Lower leg skin (tissue), 4 donors: ENCODE measurements around the gene ABTB2. TPM values are rescaled to one million over a fixed set of nuclear protein-coding genes. Genes with fewer than 3 reads are reported as not detected.

Source experiments
- DNase-seq, 2 donors: peaks; one replicate each; pipeline ENCODE4 v3.0.0-alpha.2; 2019; ENCODE audit warnings: low spot score in 2 of 2
- H3K4me3 ChIP-seq: fragments of 200-600 bp; sonication (generic); 2 replicates; pipeline ENCODE4 v1.5.1; 2017; ENCODE audit warnings: mild to moderate bottlenecking, low read depth; ENCODE audit not compliant: poor library complexity, severe bottlenecking
- CTCF ChIP-seq, 3 donors: fragments of 450-650 bp; IDR thresholded peaks; one replicate each; pipeline ENCODE4 v1.5.1; 2016; ENCODE audit warnings: antibody characterized with exemption in 3 of 3, mild to moderate bottlenecking in 3 of 3, moderate library complexity in 2 of 3
- POLR2A ChIP-seq, 2 donors: fragments of 450-650 bp; IDR thresholded peaks; one replicate each; pipeline ENCODE4 v1.6.1; 2016 to 2017; ENCODE audit warnings: antibody characterized with exemption in 2 of 2, mild to moderate bottlenecking in 1 of 2, moderate library complexity in 1 of 2
- WGBS, 2 donors: methylation state at CpG; one replicate each; pipeline ENCODE4 v1.1.5; 2018; 5-methylcytosine and 5-hydroxymethylcytosine counted together
- intact Hi-C: fragments of 100-400 bp; cut with DNase I; formaldehyde crosslinking; loops from one replicate; pipeline ENCODE4 v1.15.0; 2023; ENCODE audit warnings: low total_unique reads
- total RNA-seq, 4 donors: library from RNA; depleted of rRNA; stranded (reverse); fragments of >200 nt; gene quantifications; one replicate each; pipeline ENCODE4 v1.1.0, GENCODE V29; 2016

Gene ABTB2
- total RNA-seq, 4 donors from 2014 or later, result 6.1 to 24.2 (median 11.1) TPM

GRCh38 chr11:34209809-34210208 lies 148.0 kb downstream of the ABTB2 start:
- DNase-seq, result no peak
- TF ChIP-seq POLR2A (IDR thresholded peaks at IDR 0.05), result no peak
- no peak for TF ChIP-seq CTCF (IDR thresholded peaks at IDR 0.05)
- H3K4me3 ChIP-seq, result no peak overlapping the region
- intact Hi-C loops, result no loop called here
- 50 to 56% methylated on average over 4 to 5 of the region's 5 CpGs for WGBS, 2 donors

- WGBS, 2 donors, result 81 to 87% methylated on average over 11 of the region's 11 CpGs
- TF ChIP-seq POLR2A (IDR thresholded peaks at IDR 0.05) (no peak), CTCF (IDR thresholded peaks at IDR 0.05) (no peak)
- H3K4me3 ChIP-seq, result no peak overlapping the region
- intact Hi-C loops, result no loop called here
- DNase-seq, result no peak
Measured at GRCh38 chr11:34208266-34209135, 149.3 kb downstream of the ABTB2 start.

- H3K4me3 ChIP-seq, result no peak overlapping the region
- TF ChIP-seq CTCF (IDR thresholded peaks at IDR 0.05) (no peak), POLR2A (IDR thresholded peaks at IDR 0.05) (no peak)
- no peak for DNase-seq
- intact Hi-C loops, result no loop called here
- 85% methylated on average over 5 of the region's 5 CpGs for WGBS, 2 donors
Measured at GRCh38 chr11:34207487-34208180, 150.2 kb downstream of the ABTB2 start.

GRCh38 chr11:34206407-34207300 lies 151.2 kb downstream of the ABTB2 start:
- intact Hi-C loops, result no loop called here
- TF ChIP-seq POLR2A (IDR thresholded peaks at IDR 0.05) (no peak), CTCF (IDR thresholded peaks at IDR 0.05) (no peak)
- 70 to 78% methylated on average over 6 of the region's 6 CpGs for WGBS, 2 donors
- H3K4me3 ChIP-seq, result no peak overlapping the region
- no peak for DNase-seq

GRCh38 chr11:34205326-34206035 lies 152.3 kb downstream of the ABTB2 start:
- no peak for TF ChIP-seq CTCF (IDR thresholded peaks at IDR 0.05)
- no peak for TF ChIP-seq POLR2A (IDR thresholded peaks at IDR 0.05)
- 63 to 66% methylated on average over 4 of the region's 4 CpGs for WGBS, 2 donors
- H3K4me3 ChIP-seq, result no peak overlapping the region
- intact Hi-C loops, result no loop called here
- no peak for DNase-seq
